ENCODE results near the gene GMDS.

- TF ChIP-seq CTCF (IDR thresholded peaks at IDR 0.05) (no peak), EZH2 (IDR thresholded peaks at IDR 0.05; ENCODE audit: borderline replicate concordance, insufficient read depth, low read depth, low read length, poor library complexity, severe bottlenecking) (no peak)
Observed at GRCh38 chr6:2166717-2167116, 78.7 kb downstream of the GMDS start.
